GM10266 (cell line): ENCODE data around the gene ALDH3B1.

ENCODE experiments used
- DNase-seq: peaks from one replicate; pipeline ENCODE4 v3.0.0; 2012; ENCODE audit errors: extremely low spot score
- CTCF ChIP-seq: IDR thresholded peaks from 2 replicates; pipeline ENCODE4 v1.5.1; 2012; ENCODE audit warnings: mild to moderate bottlenecking, low read depth; ENCODE audit not compliant: control insufficient read depth, insufficient read depth; ENCODE audit errors: missing control alignments

Gene ALDH3B1

GRCh38 chr11:67999704-68000103 lies 10.4 kb upstream of the ALDH3B1 start:
- no peak for DNase-seq
- no peak for TF ChIP-seq CTCF

- TF ChIP-seq CTCF = no peak
- peak; percentile 63 for DNase-seq
Measured at GRCh38 chr11:68002575-68002937, 7.6 kb upstream of the ALDH3B1 start.

DNA sequence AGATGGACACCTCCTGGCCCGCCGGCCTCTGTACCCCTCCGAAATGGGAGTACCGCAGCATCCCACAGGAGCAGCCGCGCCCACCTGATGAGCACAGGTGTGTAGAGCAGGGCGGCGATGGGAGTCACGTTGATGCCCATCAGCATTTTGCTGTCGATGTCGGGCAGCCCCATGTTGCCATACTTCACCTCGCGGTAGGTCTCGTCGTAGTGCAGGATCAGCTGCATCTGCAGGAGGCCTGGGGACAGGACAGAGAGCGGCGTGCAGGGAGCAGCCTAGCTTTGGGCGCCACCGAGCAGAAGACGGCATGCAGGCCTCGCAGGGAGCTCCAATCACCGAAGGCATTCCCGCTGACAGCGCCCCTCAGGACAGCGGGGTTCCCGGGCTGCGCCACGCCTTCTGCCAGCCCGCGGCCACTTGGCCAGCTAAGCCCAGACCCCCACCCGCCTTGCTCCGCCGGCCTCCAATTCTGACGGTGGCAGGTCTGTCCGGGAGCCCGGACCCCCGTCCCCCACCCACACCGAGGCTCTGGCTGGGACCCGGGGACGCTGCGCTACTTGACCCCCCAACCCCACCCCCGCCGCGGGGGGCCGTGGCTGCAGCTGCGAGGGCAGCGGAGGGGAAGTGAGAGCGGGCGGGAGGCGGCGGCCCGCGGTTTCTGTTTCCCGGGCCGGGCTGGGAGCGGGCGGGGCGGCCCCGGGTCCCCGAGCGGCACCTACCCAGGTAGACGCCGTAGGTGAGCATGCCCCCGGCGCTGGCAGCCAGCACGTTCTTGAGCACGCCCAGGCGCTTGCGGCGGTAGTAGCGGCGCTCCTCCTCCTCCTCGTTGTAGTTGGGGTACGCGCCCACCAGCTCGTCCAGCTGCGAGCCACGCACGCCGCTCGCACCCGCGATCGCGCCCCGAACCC lies 6.9 kb upstream of the ALDH3B1 start:
- DNase-seq = peak; percentile 70
- no peak for TF ChIP-seq CTCF

- no peak for TF ChIP-seq CTCF
- peak; percentile 97 for DNase-seq
Measured at GRCh38 chr11:68003846-68004550, 6.1 kb upstream of the ALDH3B1 start, which contains the start of gene UNC93B1. TSS of gene UNC93B1 (minus strand) at chr11:68004097. CDS start at chr11:68004043, 54 bp downstream.

DNA sequence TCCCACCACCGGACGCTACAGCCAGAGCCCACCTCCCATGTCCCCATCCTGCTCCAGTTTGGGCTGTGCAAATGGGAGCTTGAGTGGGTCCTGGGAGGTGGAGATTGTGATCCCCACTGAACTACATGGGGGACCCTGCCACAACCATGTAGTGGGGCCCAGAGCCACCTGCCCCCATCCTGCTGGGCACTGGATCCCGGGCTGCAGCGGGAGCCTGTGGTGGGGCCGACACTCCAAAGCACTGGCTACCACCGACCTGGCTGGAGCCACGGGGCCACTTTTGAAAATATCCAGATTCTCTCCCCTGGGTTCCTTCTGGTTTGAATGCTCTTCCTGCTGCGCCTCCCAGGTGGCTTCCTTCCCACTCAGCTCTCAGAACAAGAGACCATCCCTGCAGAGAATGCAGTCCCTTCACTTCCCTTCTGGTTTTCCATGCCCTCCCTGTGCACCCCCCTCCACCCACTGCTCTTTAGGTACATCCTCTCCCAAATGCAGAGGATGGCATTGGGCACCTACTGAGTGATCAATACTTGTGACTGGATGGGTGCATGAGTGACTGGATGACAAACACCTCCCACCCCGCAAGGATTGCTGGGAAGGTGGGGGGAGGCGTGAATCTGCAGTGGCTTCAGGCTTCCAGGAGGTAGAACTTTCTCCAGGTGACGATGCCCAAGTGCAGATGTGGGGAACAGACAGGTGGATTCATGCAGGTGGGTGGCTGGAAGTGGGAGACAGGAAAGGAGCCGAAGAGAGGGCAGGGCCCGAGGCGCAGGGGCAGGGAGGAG lies 5.4 kb upstream of the ALDH3B1 start:
- no peak for DNase-seq
- no peak for TF ChIP-seq CTCF

- no peak for DNase-seq
- TF ChIP-seq CTCF = no peak
Measured at GRCh38 chr11:68006606-68007166, 3.4 kb upstream of the ALDH3B1 start.
